ENCODE data around the gene DAW1. TPM values are rescaled to one million over a fixed set of nuclear protein-coding genes. Genes with fewer than 3 reads are reported as not detected.

Gene DAW1
- total RNA-seq, 1 donor from 2014 or later, result not detected

GRCh38 chr2:227876300-227876801 lies 4.9 kb downstream of the DAW1 start:
- H3K27me3 Mint-ChIP-seq, result peaks cover 25% of the 10 kb centered on the region
- no peak for DNase-seq (ENCODE audit: low spot score, unreplicated experiment)
- H3K4me1 Mint-ChIP-seq (ENCODE audit: low read depth), result no peaks in the 10 kb centered on the region
- no peak overlapping the region for H3K4me3 Mint-ChIP-seq (ENCODE audit: low read depth)
- H3K36me3 Mint-ChIP-seq (ENCODE audit: insufficient read depth), result no peaks in the 10 kb centered on the region
- H3K9me3 Mint-ChIP-seq (ENCODE audit: low read depth), result no peaks in the 10 kb centered on the region
- no peak for TF ChIP-seq CTCF (IDR thresholded peaks at IDR 0.05; ENCODE audit: unreplicated experiment)
- no peak overlapping the region for H3K27ac Mint-ChIP-seq

GRCh38 chr2:227877421-227878310 lies 6.2 kb downstream of the DAW1 start:
- no peaks in the 10 kb centered on the region for H3K36me3 Mint-ChIP-seq (ENCODE audit: insufficient read depth)
- no peak for DNase-seq (ENCODE audit: low spot score, unreplicated experiment)
- no peak overlapping the region for H3K4me3 Mint-ChIP-seq (ENCODE audit: low read depth)
- no peak overlapping the region for H3K27ac Mint-ChIP-seq
- no peaks in the 10 kb centered on the region for H3K4me1 Mint-ChIP-seq (ENCODE audit: low read depth)
- H3K9me3 Mint-ChIP-seq (ENCODE audit: low read depth), result no peaks in the 10 kb centered on the region
- peaks cover 23% of the 10 kb centered on the region for H3K27me3 Mint-ChIP-seq
- TF ChIP-seq CTCF (IDR thresholded peaks at IDR 0.05; ENCODE audit: unreplicated experiment), result no peak

GRCh38 chr2:227880460-227880859 lies 9.0 kb downstream of the DAW1 start:
- no peak overlapping the region for H3K4me3 Mint-ChIP-seq (ENCODE audit: low read depth)
- peaks cover 3% of the 10 kb centered on the region for H3K27me3 Mint-ChIP-seq
- H3K9me3 Mint-ChIP-seq (ENCODE audit: low read depth), result no peaks in the 10 kb centered on the region
- H3K4me1 Mint-ChIP-seq (ENCODE audit: low read depth), result peaks cover 1% of the 10 kb centered on the region
- no peak overlapping the region for H3K27ac Mint-ChIP-seq
- no peaks in the 10 kb centered on the region for H3K36me3 Mint-ChIP-seq (ENCODE audit: insufficient read depth)
- no peak for DNase-seq (ENCODE audit: low spot score, unreplicated experiment)
- TF ChIP-seq CTCF (IDR thresholded peaks at IDR 0.05; ENCODE audit: unreplicated experiment), result no peak

GRCh38 chr2:227881866-227882517 lies 10.6 kb downstream of the DAW1 start:
- Mint-ChIP-seq H3K9me3 (ENCODE audit: low read depth) (no peaks in the 10 kb centered on the region), H3K4me3 (ENCODE audit: low read depth) (no peak overlapping the region)

More at GRCh38 chr2:227881866-227882517, 10.6 kb downstream of the DAW1 start:
- no peaks in the 10 kb centered on the region for H3K27me3 Mint-ChIP-seq
- H3K4me1 Mint-ChIP-seq (ENCODE audit: low read depth), result peaks cover 1% of the 10 kb centered on the region
- H3K36me3 Mint-ChIP-seq (ENCODE audit: insufficient read depth), result no peaks in the 10 kb centered on the region
- H3K27ac Mint-ChIP-seq, result no peak overlapping the region
- no peak for DNase-seq (ENCODE audit: low spot score, unreplicated experiment)
- TF ChIP-seq CTCF (IDR thresholded peaks at IDR 0.05; ENCODE audit: unreplicated experiment), result no peak

Measured in progenitor cell of endocrine pancreas (in vitro differentiated cells).